NB4 (cell line): Measurements from ENCODE around the gene HOXA5.

Experiments
- POLR2A ChIP-seq: IDR thresholded peaks from 2 replicates; pipeline ENCODE4 v1.6.1; 2011; ENCODE audit warnings: mild to moderate bottlenecking; ENCODE audit not compliant: insufficient read length; ENCODE audit errors: extremely low read depth
- TF ChIP-seq, protein P1 (sequence below): IDR thresholded peaks from one replicate; pipeline ENCODE4 v1.5.1; 2012; ENCODE audit warnings: low read depth, low read length

DNA sequence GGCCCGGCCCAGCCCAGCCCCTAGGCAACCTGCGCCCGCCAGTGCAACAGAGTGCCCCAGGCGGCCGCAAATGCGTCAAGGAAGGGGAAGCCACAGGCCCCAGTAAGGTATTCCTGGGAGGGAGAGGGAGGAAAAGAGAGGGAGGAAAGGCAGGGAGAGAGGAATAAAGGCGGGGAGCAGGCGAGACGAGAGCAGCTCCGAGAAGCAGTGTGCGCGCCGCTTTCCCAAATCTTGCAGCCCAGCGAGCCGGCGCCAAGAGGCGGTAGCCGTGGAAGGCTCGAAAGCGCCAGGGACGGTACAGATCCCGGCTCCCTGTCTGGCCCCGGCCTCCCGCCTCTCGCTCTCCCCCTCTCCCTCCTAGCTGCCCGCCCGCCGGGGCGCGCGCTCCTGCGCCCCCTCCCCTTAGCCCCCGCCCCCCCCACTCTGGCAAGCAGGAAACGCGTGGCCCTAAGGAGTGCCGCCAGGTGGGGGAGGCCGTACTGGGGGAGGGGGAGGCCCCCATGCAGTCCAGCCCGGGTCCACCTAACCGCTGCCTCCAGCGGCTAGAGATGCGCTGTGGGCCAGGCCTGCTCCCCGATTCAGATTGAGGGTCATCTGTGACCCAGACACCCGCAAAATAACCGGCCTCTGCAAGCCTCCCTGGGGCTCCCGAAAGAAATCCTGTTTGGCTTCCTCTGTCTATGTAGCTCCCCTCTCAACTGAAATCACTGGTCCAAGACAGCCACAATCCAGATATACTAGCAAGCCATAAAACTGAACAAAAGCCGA, 26.4 kb upstream of the HOXA5 start:
- TF ChIP-seq, protein P1, sequence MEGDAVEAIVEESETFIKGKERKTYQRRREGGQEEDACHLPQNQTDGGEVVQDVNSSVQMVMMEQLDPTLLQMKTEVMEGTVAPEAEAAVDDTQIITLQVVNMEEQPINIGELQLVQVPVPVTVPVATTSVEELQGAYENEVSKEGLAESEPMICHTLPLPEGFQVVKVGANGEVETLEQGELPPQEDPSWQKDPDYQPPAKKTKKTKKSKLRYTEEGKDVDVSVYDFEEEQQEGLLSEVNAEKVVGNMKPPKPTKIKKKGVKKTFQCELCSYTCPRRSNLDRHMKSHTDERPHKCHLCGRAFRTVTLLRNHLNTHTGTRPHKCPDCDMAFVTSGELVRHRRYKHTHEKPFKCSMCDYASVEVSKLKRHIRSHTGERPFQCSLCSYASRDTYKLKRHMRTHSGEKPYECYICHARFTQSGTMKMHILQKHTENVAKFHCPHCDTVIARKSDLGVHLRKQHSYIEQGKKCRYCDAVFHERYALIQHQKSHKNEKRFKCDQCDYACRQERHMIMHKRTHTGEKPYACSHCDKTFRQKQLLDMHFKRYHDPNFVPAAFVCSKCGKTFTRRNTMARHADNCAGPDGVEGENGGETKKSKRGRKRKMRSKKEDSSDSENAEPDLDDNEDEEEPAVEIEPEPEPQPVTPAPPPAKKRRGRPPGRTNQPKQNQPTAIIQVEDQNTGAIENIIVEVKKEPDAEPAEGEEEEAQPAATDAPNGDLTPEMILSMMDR = no peak
- TF ChIP-seq POLR2A = no peak
